Measurements from ENCODE around the gene ARHGAP10.

Gene ARHGAP10

DNA sequence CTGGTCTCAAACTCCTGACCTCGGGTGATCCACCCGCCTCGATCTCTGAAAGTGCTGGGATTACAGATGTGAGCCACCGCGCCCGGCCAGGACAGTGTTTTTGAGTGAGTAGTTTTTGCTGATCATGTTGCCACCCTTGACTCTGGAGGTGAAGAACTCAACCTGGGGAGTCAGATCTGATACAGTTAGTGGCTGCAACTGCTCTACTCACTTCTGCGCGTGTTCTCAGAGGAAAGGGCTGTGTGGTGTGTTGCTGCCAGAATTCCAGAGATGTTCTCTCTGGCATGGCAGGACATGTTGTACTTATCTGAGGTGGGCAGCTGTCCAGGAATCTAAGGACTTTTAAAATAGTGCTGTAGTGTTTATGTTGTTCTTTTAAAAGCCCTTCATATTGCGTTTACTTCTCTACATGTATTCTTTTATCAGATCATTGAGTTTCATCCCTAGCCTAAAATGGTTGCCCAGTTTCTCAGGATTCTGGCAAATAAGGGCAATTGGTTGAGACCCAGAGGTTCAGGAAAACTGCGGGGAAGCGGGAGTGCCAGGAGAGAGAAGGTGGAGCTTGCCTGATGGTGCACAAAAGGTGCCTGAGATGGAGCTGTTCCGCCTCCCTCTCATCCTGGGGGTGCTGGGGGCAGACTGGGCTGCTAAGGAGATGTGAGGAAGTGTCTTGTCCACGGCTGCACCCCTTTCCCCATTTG is 97.7 kb downstream of the ARHGAP10 start:
- no peak for DNase-seq

DNA sequence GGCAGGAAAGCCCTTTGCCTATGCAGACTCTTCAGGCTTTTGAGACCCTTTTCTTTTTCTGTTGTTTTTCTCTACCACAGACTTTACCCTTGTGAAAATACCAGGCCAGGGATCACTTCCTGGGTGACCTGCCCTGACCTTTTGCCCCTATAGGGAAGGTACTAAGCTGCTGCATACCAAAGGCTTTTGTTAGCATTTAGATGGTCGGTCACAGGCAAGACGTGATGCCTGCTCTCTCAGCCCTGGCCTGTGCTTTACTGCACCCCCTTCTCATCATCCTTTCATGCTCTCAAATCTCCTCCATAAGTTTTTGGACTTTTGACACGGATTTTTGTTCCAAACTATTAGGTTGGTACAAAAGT is 98.2 kb downstream of the ARHGAP10 start:
- no peak for DNase-seq

DNA sequence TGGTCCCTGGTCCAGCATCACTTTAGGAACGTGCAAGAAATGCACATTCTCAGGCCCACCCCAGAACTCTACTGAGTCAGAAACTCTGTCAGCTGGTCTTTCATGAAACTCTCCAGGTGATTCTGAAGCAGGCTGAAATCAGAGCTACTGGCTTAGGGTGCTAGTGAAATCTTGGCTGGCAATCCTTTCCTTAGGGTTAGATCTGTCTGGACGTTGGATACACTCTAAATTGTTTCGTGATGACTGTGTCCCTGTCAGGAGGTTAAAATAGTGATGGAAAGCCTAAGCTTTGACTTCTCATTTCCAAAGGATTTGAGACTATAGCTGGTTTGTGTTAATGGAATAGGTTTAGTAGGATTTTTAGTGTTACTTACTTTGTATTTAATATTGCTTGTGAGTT is 99.1 kb downstream of the ARHGAP10 start:
- DNase-seq, result no peak

DNA sequence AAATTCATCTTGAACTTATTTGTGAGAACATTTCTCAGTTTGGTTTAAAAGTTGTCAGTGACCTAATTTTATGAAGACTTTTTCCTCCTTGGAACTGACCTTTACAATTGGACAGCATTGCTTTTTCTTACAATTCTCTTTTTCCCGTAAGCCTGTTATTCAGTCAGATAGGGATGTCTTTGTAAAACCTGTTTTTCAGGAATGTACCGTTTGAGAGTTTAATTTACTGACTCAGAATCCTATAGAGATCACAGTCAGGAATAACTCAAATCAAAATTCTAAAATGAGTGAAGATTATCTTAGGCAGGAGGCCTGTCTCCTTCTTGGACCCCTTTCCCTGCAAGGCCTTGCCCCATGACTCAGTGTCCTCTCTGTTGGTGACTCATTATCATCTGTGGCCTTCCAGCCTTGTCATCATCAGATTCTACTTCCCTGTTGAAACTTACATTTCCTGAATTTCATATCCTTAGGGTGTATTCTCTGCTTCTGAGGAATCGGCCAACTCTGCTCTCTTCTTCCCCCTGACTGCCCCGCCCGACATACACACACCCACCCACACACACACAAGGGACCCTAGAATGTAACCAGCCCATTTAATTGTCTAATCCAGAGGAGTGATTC is 99.8 kb downstream of the ARHGAP10 start:
- no peak for DNase-seq

DNA sequence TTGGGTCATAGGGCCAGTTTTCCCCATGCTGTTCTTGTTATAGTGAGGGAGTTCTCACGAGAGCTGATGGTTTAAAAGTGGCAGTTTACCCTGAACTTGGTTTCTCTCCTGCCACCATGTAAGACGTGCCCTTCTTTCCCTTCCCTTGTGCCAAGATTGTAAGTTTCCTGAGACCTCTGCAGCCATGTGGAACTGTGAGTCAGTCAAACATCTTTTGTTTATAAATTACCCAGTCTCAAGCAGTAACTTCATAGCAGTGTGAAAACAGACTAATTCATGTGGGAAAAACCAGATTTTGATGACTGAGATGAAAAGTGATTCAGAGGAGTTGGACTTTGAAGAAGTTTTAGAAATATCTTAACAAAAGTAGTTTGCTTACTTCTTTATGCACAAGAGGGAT is 101.4 kb downstream of the ARHGAP10 start:
- DNase-seq, result no peak

DNA sequence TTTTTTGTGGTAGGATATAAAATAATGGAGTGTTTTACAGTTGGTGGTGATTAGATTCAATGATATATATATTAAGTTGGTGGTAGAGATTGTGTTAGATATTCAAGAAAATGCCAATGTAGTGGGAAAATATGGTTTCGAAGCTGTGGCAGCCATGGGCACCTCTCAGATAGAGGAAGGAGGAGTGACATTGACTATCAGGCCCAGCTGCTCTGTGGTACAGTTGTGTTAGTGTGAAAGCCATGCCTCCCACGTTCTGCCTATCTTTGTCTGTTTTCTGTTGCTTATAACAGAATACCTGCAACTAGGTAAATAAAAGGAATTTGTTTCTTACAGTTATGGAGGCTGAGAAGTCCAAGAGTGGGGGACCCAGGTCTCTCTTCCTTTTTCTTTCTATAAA is 101.9 kb downstream of the ARHGAP10 start:
- DNase-seq, result no peak

DNA sequence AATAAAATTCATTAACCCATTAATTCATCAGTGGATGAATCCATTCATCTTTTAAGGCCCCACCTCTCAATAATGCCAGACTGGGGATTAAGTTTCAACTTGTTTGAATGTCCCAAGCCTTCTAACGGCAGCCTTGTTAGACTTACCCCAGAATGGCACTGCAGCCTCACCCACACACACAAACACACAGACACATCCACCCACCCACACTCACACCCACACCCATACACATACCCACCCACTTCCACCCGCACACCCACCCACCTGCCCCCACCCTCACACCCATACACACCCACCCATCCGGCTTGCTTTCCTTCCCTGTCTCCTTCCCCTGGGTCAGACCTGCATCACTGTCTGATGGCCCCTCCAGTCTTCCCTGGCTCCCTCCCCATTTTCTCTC is 102.6 kb downstream of the ARHGAP10 start:
- DNase-seq, result no peak

DNA sequence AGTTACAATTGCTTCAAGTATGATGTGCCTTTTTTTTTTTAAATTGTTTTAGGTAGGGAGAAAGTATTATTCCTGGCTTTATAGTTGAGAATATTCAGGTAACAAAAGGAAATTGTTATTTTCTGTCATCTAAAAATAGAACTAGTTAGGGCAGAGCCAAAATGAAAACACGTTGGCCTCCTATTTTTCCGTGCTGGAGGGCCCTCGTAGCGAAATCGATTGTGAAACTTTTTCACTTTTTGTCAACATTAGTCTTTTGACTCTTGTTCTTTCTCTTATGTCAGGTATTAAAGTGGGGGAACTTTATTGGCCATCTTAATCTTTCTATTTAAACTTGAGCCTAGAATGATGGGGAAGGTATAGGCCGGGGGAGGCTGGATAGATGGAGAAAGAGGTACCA is 104.9 kb downstream of the ARHGAP10 start:
- DNase-seq, result no peak

DNA sequence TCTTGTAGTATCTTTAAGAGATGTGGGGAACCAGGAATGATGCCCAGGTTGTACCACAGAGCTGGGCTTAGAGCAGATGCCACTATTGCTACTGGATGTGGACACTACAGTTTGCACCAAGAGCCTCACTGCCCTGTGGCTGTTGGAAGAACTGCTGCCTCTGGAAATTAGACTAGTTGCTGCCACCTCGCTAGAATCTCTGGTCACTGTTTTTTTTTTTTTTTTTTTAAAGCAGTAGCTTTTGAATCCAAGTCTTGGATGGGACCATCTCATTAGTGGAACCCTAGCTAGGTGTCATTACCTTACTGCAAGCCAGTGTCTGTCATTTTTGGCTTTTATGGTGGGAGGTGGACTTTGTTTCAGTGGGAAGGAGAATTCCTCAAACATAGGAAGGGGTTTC is 105.5 kb downstream of the ARHGAP10 start:
- no peak for DNase-seq

DNA sequence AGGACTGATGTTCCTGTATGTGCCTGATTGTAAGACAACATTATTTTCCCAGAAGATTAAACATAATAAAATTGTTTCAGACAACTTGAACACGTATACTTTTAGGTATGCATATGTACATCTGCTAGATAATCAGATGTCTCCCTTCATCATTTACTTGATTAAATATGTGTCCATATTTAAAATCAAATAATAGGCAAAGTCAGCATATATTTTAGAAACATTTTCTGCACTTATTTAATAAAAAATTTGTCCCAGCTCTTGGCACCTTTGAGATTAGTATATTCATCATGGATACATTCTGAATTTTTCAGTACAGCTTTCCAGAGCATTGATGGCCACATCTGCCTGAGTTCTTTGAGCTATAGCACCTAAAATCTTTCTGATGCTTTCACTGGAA is 106.0 kb downstream of the ARHGAP10 start:
- DNase-seq, result no peak

DNA sequence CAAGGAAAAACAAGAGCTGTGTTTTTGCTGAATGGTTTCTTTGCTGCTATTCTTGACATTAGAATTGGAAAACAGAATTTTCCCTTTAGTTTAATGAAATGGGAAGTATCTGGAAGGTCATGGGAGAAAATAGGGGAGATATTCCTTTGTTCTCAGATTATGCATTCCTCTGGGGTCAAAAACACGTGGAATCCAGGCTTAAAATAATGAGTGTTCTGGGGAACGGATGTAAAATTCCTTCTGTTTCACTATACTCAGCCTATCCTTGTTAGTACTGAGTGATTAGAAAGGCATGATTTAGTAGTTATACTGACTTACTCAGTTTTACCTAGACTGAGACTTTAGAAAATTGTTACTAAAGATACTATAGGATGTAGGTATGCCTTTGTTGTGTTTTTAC is 107.3 kb downstream of the ARHGAP10 start:
- DNase-seq, result no peak

DNA sequence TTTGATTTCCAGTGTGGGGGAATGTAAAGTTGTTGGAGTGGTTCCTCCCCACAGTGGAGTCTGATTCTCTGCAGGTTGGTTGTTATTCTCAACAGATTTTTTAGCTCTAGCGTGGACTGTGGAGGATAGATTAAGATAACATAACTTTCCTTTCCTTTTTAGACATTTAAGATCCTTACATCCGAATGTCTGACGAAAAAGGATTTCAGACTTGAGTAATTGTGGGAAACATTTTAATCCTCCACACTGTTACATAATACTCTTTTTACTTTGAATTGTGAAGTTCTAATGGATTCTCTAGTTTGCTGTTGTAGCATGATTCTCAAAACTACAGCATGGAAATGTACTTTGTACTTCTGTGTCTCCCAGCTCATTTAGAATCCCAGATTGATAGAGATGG is 107.8 kb downstream of the ARHGAP10 start:
- DNase-seq, result no peak

DNA sequence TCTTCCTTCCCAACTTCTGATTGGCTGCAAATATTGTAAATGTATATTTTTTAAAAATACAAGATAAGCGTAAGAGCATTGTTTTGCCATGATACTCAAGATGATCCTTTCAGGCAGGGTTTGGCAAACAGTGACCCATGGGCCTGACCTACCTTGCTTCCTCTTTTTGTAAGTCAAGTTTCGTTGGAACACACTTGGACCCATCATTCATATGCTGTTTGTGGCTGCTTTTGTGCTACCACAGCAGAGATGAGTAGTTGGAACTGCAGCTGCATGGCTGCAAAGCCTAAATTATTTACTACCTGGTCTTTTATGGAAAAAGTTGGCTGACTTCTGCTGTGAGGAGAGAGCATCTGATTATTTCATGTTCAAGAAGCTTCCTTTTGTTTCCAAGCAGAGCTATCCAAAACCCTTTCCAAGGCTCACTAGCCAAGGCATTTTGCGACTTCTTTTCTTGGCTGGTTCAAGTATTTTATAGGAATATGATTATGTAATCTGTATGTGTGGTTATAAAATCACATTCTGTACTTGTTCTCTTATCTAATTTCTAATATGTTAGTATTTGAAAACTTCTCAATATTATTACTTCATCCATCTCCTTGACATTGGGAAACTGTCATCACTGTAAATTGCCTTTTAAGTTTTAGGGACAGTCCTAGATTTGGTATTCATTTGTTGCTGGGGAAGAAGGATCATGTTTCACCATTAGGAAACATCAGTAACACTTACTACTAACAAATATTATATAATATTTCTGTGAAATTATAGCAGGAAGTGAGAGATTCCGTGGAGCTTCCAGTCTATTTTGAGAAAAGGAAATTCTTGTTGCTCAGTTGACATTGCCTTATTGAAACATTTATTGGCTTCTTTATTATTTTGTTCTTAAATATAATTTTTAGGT is 109.2 kb downstream of the ARHGAP10 start:
- DNase-seq, result no peak

DNA sequence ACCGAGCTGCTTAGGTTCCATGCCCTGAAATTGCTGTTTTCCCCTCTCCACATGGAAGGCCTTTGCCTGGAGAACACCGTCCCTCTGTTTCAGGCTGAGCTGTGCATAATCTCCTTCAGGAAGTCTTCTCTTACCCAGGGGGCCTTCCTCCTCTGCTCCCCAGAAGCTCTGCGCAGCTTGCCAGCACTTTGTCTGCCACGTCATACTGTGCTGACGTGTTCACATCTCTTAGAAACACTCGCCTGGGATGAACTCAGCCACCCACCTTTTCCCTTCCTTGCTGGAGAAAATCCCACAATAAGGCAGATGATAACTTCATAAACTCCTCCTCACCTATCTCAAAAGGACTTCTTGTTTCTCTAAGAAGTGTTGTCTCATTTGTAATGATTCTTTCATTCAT is 110.7 kb downstream of the ARHGAP10 start:
- no peak for DNase-seq

DNA sequence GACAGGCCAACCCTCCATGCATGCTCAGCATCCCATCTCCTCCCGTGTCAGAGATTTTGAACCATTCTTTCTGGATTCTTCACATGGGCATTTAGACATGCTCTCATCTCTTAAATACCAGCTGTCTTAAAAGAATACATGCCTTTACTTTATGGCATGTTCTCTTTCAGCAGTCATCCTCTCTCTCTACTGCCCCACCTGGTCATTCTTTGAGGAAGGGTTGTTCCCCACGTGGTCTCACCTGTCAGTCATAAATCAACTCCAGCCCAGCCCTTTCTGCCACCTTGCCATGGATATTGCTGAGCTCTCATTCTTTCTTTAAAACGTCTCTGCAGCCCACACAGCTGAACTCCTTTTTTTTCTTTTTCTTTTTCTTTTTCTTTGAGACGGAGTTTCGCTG is 111.3 kb downstream of the ARHGAP10 start:
- no peak for DNase-seq

DNA sequence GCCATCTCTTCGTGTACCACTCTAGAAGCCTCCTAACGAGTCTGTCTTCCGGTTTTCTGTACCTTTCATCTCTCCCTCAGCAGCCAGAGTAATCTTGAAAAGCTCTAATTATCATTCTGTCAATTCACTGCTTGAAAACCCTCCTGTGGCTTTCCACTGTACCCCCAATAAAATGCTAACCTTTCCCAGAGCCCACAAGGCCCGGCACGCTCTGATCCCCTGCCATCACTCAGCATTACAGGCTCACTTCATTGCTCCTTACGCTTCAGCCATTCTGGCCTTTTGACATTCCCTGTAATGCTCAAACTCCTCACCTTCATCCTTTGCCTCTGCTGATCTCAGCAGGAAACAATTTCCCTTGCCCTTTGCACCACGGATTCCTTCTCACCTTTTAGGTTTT is 112.9 kb downstream of the ARHGAP10 start:
- no peak for DNase-seq

DNA sequence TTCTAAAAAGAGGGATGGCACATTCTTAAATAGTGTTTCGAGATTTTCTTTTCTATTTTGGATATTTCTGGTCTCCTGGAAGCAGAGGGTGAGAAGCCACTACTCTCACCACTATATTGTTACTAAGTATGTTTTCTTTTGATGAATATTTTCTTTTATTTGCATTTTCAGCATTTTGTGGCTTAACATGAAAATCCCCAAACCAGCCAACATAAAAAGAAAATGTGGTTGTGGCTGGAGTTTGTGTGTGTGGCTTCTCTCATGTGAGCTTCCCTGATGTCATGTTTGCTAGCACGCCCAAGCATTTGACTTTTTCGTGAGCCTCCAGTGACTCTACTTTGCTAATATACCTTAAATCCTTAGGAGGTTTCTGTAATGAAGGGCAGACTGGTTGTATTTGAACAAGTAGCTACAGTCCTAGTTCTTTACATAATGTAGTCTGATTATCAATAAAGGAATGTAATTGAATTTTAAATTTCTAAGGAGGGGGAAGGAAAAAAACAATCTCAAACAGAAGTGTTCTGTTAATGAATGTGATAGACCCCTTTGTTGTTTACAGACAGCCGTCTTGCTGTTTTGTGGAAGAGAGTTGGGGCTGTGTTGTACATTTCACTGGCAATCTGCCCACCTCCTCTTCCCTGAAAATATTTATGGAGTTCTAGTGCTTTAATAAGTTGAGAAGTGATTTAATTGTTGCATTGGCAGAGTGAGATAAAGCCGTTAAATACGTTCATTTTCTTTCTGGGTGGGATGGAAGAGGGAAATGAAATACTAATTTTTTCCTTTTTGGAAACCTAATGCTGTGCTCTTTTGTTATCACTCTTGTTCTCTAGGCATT is 114.6 kb downstream of the ARHGAP10 start:
- no peak for DNase-seq

DNA sequence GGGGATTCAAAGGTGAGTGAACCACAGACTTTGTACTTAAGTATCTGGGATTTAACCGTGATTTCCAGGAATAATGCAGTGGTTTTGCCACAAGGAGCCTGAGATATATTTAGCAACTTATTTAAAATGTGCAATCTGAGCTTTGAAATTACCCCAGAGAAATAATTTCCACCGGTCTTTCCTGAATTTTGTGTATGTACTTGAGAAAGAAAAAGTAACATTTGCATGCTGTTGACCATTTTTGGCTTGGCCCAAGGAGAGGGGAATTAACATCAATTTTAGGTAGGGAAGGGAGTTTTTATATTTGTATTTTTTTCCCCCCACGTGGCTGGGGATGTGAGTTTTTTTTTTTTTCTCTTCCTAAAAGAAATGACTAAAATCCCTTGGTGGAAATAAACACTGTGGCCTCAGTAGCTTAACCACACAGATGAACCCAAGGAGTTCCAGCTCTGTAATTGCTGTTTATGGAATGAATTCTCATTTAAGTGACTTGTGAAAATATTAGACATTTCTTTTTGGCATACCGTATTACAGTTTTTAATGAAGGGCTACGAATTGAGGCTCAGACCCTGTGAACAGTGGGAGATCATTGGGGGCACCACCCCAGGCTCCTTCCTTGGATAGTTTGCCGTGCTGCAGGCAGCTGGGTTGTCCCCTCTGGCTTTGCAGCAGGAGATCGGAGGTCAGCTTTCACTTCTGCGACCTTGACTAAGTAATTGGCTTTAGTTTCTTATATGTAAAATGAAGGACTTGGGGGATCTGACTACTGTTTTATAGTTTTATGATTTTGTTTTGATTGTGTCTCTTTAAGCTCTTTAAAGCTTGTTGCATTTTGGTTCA is 116.1 kb downstream of the ARHGAP10 start:
- DNase-seq, result no peak

DNA sequence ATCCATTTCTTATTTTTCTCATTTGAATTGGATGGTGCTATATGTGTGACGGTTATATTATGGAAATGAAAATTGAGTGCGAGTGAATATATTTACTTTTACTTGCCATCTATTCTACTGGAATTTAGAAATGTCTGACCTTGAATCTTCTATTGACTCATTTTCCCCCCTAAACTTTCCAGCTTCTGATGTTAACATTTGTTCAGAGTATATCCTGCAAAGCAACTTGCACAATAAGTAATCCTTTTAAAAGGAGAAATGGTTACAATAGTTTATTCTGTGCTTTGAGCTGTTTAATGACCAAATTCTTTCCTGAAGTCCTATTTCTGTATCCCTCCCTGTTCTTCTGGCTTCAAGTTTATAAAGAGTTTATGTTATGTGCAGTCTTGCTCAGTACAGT is 116.7 kb downstream of the ARHGAP10 start:
- DNase-seq, result no peak

DNA sequence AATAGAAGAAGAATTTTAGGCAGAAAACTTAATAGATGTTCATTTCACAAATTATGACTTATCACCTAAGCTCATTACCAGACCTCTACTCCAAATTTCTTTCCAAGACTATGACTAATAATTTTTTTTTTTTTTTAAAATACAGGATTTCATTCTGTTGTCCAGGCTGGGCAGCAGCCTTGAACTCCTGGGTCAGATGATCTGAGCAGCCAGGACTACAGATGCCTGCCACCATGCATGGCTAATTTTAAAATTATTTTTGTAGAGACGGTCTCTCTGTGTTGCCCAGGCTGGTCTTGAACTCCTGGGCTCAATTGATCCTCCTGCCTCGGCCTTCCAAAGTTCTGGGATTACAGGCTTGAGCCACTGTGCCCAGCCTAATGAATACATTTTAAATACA is 119.2 kb downstream of the ARHGAP10 start:
- no peak for DNase-seq

DNA sequence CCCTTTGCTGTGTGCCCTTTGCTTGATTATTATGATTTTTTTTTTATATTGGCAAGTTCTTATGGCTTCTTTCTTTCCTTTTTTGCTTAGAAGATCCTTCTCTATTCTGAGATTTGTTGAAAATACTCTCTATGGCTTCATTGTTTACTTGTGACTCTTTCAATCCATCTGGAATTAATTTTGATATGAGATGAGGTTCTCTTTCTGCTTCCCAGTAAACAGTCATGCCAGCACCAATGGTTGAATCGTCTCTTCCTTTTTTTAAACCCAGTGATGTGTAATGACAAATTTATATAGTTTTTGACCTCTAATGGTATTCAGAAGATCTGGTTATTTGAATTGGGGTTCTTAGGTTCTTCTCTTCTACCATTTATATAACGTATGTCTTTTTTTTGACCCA is 121.8 kb downstream of the ARHGAP10 start:
- no peak for DNase-seq

DNA sequence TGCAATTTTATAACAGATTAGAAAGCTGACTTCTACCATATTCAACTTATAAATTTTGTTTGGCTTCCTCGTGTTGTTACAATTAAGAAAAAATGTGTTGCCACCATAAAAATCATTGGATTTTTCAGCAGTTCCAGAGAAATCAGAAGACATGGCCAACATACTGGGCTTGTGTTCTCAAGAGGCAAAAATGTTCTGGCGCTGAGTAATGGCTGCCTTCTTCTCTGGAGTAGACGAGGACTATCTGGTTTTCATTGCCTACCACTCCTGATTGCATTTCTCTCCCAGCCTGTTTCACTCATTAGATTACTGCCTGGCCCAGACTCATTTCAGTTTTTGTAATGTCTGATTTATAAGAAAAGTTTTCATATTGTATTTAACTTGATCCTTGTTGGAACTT is 122.3 kb downstream of the ARHGAP10 start:
- no peak for DNase-seq

Data from NCI-H1048 (cell line).